COR-L47 (cell line): ENCODE results near the gene RNF6.
"Not testable (repeated sequence)": the region's sequence is repeated elsewhere in the genome, so short reads cannot be mapped to it uniquely, and the experiment has no call there.

Experiments used
- DNase-seq: peaks from one replicate; lab custom pipeline; 2025; lab: John Stamatoyannopoulos, UW

The RNF6 gene

DNA sequence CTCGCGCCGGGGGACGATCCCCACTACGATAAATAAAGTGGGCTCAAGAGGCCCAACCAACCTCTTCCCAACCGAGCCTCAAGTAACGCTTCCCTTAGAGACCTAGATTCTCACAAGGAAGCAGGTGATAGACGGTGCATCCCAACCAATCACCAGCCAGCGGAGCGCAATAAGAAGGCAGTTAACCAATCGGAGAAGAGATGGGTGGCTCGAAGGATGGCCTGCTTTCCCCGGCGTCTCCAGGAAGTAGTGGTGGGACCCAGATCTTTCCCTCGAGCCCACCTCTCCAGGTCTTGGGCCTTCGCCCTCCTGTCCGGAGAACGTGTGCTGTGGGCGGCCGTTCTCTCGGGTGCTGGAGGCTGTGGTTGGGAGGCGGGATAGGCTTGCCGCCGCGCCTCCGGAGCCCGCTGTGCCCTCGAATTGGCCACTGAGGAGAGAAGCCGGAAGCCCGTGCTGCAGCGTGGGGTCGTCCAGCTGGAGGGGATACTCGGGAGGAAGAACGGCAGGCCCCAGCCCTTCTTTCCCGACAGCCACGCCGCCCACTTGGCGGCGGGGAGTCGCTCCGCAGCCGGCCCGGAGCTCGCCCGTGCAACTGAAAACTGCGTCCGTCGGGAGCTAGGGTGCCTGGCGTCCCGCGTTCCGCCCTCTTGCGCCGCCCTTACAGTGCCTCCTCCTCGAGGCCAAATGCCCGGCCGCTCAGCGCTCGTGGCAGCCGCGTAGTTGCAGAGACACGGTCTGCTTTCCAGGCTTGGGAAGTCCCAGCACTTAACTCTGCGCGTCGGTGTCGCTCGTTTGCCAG lies at the start of gene RNF6:
Gene RNF6, minus strand, starts transcription at position 594 of the 799 bp plus-strand sequence. CDS start 2,665 bp downstream, outside the sequence.
- DNase-seq = peak; percentile 95

DNA sequence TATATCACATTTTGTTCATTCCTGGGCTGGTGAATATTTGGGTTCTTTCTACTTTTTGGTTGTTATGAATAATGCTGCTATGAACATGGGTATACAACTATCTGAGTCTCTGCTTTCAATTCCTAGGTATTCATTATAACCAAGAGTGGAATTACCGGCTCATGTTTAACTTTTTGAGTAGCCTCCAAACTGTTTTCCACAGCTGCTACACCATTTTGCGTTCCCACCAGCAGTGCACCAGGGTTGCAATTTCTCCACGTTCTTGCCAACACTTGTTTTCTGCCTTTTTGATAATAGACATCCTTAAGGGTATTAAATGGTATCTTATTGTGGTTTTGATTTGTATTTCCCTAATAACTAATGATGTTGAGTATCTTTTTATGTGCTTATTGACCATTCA lies 48.6 kb upstream of the RNF6 start:
- no peak for DNase-seq

DNA sequence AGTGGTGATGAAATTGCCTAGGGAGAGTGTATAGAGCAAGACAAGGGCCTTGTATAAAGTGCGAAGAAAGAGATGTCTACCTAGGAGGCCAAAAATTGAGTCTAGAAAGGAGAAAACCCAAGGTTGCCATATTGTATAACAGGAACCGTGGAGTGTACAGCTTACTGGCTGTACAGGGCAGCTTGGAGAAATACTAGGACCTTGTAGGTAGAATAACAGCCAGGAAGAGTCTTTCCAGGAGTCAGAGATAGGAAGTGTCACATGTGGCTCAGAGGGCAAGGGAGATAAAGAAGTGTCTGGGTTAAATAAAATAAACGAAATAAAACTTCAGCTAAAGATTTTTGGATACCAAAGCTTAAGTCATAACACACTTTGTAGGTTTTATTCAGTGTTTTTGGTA lies 44.2 kb upstream of the RNF6 start:
- no peak for DNase-seq

DNA sequence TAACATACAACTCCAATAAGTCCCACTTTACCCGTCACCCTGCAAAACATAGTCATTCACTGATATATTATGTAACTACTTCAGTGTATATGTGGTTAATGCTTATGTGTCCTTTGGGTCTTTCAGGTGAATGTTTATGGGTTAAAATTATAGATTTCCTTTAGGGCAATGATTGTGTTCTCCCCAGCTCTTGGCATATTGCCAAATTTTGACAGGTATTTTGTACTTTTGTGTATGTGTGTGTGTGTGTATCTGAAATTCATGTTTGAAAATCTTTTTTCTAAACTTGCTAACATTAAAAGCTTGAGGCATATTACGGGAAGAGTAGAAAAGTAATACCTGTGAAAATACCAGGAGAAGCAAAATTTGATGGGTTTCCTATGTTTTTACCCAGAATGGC lies 40.0 kb upstream of the RNF6 start:
- DNase-seq = no peak

DNA sequence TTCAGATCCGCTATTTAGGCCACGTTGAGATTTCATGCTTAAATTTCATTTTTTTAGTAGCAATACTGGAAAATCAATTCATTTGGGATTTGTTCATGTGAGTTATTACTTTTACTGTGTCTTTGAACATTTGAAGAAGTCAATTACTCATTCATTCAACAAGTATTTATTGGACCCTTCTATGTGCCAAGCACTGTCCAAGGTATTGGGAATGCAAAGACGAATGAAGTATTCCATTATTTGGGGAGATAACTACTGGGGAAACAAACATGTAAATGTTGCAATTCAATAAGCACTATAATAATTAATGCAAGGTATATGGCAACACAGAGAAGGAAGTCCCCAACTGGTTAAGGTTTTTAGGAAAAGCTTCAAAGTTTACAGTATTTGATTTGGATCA lies 37.5 kb upstream of the RNF6 start:
- DNase-seq = no peak

DNA sequence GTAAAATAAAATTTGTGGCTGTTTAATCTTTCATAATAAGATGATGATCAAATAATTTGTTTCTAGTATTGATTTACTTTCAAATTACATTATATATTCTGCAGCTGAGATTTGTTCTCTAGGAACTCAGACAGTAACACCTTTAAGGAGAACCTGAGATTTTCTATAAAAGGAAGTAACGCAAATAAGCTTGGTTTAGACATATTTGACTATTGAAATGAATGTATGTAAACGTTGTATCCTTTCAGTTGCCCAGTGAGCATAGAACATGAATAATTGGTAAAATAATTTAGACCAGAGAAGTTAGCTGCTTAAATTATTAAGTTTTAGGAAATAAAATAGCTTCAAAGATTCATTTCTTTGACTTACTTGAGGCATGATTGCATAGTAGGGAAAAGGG lies 34.9 kb upstream of the RNF6 start:
- no peak for DNase-seq

DNA sequence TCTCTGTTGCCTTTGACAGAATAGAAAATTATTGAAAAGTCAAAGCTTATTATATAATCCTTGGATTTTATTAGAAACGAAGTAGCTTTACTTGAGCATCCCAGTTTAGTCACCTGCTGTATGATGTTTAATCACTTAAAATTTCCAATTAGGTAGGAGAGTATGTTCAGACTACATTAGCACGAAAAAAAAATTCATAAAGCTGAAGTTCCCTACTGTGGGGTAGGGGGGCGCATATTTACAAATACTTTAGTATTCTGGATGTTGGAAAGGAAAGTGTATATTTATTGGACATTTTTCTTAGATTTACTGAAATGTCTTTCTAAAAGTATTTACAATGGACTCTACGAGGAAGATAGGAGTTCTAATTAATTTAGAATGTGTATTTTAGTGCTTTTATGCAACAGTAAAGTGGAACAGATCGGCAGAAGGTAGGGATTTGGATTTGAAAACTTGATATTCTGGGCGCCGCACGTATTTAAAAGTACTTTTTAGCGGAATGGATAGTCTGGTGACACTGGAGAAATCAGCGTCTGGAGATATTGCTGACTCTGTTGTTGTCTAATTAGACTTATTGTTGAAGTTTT lies 33.7 kb upstream of the RNF6 start:
- DNase-seq = peak; percentile 10

DNA sequence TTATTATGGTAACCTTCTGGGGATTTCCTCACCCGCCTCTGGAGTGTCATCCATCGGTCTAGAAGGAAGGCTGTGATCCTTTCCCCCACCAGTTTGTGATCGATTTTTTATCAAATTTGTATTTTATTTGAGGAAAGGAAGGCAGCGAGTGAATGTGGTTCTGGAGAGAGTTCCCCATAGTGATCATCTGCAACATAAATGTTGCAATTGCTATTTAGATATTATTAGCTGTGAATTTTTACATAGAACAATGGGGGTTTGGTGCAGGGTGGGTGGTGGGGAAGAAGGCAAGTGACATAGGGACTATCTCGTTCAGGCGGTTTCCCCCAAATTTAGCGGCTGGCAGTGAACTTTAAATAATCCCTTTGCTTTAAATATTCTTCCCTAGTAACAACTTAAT lies 33.0 kb upstream of the RNF6 start:
- no peak for DNase-seq

DNA sequence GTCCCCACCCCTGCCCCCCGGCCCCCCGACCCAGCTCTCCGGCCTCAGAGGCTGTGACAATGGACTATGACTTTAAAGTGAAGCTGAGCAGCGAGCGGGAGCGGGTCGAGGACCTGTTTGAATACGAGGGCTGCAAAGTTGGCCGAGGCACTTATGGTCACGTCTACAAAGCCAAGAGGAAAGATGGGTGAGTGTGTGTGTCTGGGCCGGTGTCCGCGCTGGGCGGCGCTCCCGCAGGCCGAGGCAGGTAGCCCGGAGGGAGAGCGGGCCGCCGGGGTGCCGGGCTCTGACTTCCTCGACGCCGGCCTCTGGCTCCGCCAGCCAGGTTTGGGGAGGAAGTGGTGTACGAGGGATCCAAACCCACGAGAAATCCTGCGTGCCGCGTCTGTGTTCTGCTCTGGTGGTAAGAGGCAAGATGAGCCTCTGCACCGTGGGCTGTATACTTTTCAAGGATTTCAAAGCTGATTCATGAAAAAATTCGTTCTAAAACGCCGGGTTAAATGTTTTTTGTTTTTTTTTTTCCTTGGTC lies 32.5 kb upstream of the RNF6 start:
- DNase-seq = peak; percentile 37

DNA sequence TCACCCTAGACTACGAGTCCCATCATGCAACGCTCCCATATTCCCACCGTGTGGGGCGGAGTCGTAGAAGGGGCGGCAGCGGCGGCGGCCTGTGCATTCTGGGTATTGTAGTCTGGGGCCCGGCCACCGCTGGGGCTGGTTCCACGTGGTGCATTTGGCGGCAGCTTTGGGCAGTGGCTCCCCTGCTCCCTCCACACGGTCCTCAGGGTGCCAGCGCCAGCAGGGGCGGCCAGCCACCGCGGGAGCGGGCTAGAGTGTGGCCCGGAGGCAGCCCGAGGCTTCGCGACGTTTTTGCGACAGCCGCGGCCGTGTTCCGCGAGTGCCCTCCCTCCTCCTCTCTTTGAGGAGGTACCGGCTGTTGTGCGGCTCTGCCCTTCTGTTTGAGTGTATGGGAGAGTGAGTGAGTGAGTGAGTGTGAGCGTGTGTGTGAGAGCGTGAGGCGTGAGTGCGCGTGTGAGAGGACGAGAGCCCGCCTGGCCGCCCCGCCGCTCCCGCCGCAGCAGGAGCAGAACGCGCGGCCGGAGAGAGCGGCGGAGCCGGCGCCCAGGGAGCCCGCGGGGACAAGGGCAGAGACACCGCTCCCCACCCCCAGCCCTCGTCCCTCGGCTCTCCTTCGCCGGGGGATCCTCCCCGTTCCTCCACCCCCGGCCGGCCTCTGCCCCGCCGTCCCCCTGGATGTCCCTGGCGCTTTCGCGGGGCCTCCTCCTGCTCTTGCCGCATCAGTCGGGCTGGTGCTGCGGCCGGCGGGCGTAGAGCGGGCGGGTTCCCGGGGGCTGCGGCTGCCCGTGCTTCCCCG lies 31.9 kb upstream of the RNF6 start, which contains the start of gene CDK8:
Gene CDK8, plus strand, starts transcription at position 343 of the 796 bp plus-strand sequence. CDS start 513 bp downstream, outside the sequence.
- DNase-seq = peak; percentile 98

DNA sequence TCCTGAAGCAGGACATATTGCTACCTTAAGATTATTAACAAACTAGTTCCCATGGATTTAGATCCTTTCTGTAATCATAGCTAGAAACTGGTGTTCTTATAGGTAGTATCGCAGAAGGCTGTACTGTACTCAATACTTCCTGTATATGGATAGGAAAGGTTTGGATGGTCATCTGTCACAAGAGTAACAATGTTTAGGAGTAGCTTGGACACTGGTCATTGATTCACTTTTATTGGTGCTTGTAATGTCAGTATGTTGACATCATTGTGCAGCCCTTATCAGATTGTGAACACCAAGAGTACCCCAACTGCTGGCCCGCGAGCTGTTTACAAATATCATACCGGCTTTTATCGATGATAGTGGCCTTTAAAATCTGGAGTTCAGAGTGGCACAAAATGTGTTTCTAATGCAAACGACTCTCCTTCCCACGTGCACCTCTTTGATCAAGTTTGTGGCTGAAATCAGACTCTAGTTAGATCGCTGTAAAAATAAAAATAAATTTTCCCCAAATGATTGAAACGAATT lies 31.2 kb upstream of the RNF6 start:
- no peak for DNase-seq

DNA sequence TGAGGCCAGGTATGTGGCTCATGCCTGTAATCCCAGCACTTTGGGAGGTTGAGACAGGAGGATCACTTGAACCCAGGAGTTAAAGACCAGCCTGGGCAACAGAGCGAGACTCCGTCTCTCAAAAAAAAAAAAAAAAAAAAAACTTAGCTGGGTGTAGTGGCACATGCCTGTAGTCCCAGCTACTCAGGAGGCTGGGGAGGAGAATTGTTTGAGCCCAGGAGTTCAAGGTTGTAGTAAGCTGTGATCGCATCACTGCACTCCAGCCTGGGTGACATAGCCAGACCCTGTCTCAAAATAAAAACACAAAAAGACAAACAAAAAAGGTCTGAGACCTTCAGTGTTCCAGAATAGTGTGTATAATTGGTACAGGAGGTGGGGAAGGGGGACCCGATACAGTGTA lies 29.9 kb upstream of the RNF6 start:
- DNase-seq = not testable (repeated sequence)

DNA sequence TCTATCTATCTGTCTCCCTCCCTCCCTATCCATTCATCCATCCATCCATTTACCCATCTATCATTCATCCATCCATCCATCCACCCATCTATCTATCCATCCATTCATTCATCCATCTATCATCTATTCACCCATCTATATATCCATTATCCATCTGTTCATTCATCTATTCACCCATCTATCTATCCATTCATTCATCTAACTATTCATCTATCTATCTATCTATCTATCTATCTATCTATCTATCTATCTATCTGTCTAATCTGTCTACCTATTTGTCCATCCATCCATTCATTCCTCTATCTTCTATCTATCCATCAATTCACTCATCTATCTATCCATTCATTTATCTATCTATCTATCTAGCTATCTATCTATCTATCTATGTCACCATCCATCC lies 27.4 kb upstream of the RNF6 start:
- no peak for DNase-seq

DNA sequence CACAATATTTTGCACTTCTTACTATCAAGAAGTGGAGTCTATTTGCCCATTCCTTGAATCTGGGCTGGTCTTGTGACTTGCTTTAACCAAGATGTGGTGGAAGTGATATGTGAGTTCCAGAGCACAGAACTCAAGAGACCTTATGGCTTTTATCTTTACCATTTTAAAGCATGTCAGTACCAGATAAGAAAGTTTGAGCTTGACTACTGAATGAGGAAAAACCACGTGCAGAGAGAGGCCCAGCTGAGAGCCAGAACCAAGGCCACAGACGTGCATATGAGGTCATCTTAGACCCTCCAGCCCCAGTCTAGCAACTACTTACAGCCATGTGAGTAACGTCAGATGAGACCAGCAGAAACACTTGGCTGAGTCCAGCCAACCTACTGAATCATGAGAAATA lies 25.5 kb upstream of the RNF6 start:
- no peak for DNase-seq

DNA sequence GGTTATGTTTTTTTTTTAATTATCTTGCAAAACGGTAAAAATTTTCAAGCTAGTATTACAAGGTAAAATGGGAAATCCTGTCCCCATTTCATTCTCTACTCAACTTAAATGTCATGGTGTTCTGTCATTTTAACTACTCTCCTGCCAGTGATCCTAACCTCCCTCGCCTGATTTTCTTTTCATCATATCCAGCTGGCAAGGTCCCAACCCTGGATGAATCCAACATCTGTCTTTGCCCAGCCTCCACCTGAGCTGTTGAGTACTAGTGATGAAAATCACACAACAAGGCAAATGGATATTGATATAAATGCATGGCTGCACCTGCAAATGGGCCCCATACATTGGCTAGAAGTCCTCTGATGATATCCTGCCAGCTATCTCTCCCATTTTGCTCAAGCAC lies 24.9 kb upstream of the RNF6 start:
- DNase-seq = no peak

DNA sequence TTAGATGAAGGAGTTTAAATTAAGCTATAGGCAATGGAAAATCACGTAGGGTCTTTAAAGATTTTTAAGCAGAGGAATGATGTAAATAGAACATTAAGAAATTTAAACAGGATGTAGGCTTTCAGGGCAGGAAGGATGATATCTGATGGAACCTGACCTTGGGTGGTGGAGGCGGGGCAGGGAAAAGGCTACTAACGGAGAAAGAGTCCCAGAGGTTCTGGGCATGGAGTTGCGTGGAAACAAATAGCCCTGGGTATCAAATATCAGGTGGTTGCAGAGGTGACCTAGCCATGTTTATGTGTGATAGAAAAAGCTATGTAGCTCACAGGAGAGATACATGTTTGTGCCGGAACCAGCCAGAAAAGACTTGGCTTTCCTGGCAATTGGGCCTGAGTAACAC lies 24.0 kb upstream of the RNF6 start:
- no peak for DNase-seq

DNA sequence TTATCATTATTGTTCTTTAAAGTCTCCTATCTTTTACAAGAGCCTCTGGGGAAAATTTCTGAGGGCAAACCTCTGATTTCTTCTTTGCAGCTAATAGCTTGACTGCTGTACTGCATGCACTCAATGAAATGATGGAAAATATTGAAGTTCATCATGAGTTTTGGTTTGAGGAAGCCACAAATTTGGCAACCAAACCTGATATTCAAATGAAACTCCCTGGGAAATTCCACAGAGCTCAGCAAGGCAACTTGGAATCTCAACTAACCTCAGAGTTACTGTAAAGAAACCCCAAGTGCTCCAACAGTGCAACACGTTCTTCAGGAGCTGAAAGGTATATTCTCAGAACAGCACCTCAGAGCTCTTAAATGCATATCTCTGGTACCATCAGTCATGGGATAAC lies 14.2 kb upstream of the RNF6 start:
- DNase-seq = no peak

DNA sequence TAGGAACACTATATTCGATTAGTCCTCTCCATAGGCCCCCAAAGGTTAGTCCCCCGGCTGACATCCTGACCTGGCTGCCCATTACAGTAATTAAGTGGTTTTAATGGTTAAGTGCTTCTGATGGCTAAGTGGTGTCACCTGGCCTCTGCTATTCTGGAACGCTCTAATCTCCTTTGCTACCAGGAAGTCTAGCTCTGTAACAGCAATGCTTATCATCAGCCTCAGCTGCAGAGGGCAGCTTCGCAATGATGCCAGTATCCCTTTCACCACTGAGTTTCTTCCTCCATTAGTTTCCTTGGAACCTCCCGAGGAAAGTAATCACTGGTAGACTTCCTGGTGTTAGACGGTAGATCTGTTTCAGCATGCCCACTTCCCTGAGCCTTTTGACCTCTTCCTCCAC lies 8.6 kb upstream of the RNF6 start:
- DNase-seq = no peak

DNA sequence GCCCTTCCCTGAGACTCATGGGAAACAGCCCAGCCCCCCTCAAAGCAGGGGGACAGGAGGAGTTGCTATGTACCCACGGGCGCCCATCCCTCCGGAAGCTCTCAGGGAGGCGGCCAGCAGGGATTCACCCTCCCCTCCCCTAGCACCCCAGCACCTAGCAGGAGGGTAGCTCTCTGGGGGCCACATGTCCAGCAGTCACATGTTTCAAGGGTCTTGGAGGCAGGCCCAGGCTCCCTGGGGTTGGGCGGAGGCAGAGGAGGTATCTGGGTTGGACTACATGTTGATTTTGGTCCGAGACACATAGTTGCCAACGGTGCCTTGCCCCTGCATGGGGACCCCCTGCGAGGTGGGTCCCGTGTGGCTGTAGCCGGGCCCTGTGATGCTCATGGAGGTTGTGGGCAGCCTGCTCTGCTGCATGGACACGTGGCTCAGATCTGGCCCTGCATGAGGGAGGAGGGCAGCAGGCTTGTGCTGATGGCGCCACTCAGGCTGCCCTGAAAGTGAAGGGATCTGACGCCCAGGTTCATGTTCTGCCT lies 7.0 kb upstream of the RNF6 start:
- no peak for DNase-seq

DNA sequence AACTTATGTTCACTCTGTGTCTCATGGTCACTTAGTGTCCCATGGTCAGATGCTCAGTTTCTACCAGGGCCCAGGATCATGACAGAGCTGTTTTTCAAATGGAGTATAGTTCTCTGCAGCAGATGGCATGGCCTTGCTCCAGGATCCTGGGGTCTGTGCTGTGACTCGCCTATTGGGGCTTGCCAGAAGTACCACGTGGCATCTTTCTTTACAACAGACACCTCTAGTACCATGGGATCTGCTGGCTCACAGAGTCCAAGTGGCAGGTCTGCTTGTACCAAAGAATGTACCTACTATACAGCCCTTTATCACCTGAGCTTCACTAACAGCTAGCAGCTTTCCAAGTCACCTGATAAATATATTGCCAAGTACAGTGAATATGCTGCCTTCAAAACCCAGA lies 6.0 kb upstream of the RNF6 start:
- DNase-seq = no peak

DNA sequence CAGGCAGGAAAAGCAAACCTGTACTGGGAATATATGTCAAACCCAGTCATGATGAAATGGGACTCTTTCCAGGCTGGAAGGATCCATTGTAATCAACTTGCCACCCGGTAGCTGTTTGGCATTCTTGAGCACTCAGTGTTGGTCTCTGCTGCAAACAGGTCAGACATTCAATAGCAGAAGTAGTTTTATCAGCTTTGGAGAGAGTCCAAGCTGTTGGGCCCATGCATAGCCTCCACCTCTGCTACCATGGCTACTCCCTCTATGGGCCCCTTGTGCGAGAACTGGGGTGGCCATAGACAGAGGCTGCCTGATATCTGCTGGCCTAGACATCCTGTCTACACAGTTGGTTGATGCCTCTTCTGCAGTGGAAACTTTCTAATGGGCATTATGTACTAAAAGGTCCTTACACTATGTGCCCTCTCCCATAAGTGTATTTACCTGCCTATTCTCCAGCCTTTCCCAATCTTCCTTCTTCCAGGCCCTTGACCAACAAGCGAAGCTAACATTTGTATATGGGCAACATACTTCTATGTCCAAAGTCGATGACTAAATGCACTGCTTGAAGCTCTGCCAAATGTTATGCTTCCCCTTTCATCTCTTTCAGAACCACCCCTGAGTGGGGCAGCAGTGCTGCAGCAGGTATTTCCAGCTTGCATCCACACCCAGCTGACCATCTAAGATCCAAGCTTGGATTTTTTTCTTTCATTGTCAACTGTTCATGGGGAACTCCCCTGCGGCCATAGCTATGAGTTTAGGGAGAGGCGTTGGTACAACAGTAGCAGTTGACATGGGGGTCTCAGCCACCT lies 5.3 kb upstream of the RNF6 start:
- DNase-seq = no peak
